Mesendoderm (in vitro differentiated cells): ENCODE results near the gene ZSCAN10.
A peak's percentile ranks its signal among the peaks of the same experiment; 100 is the strongest.

ENCODE experiments used
- DNase-seq: peaks from one replicate; pipeline ENCODE4 v3.0.0; 2013
- H2AK5ac ChIP-seq: 2 replicates; pipeline ENCODE4 v1.6.1; 2013; ENCODE audit warnings: low read length, inconsistent platforms
- H2BK120ac ChIP-seq: 2 replicates; pipeline ENCODE4 v1.6.1; 2013; ENCODE audit warnings: low read depth, mild to moderate bottlenecking, low read length, moderate library complexity, mixed read lengths
- H2BK15ac ChIP-seq: replicated peaks from 2 replicates; pipeline ENCODE4 v1.6.1; 2013; ENCODE audit warnings: low read depth, mild to moderate bottlenecking, moderate library complexity
- H2BK5ac ChIP-seq: 2 replicates; pipeline ENCODE4 v1.6.1; 2013; ENCODE audit warnings: low read length, inconsistent platforms
- H3K18ac ChIP-seq: 2 replicates; pipeline ENCODE4 v1.6.1; 2013; ENCODE audit warnings: mild to moderate bottlenecking, low read length, mixed read lengths
- H3K23ac ChIP-seq: one replicate; pipeline ENCODE4 v1.6.1; 2013; ENCODE audit warnings: low read length
- H3K27ac ChIP-seq: 2 replicates; pipeline ENCODE4 v1.5.1; 2013; ENCODE audit warnings: low read depth, mild to moderate bottlenecking, inconsistent platforms, low read length, moderate library complexity
- H3K27me3 ChIP-seq: 2 replicates; pipeline ENCODE4 v1.6.1; 2013; ENCODE audit warnings: low read length, control low read depth, mild to moderate bottlenecking, inconsistent platforms; ENCODE audit not compliant: insufficient read depth, poor library complexity
- H3K36me3 ChIP-seq: 2 replicates; pipeline ENCODE4 v1.6.1; 2013; ENCODE audit warnings: low read length, inconsistent platforms; ENCODE audit not compliant: control insufficient read depth, insufficient read depth
- H3K4ac ChIP-seq: one replicate; pipeline ENCODE4 v1.6.1; 2013; ENCODE audit warnings: low read depth, mild to moderate bottlenecking, low read length, moderate library complexity
- H3K4me1 ChIP-seq: 2 replicates; pipeline ENCODE4 v1.6.1; 2013; ENCODE audit warnings: low read depth, low read length, inconsistent platforms; ENCODE audit not compliant: control insufficient read depth
- H3K4me2 ChIP-seq: 2 replicates; pipeline ENCODE4 v1.6.1; 2013; ENCODE audit warnings: low read length
- H3K4me3 ChIP-seq: 2 replicates; pipeline ENCODE4 v1.5.1; 2013; ENCODE audit warnings: mild to moderate bottlenecking, low read length
- H3K56ac ChIP-seq: one replicate; pipeline ENCODE4 v1.6.1; 2013; ENCODE audit warnings: low read length
- H3K79me1 ChIP-seq: 2 replicates; pipeline ENCODE4 v1.6.1; 2013; ENCODE audit warnings: low read length, inconsistent platforms
- H3K79me2 ChIP-seq: 2 replicates; pipeline ENCODE4 v1.6.1; 2013; ENCODE audit warnings: mild to moderate bottlenecking, low read length; ENCODE audit not compliant: control insufficient read depth, insufficient read depth
- H3K9ac ChIP-seq: 2 replicates; pipeline ENCODE4 v1.6.1; 2013; ENCODE audit warnings: low read length, inconsistent platforms
- H4K5ac ChIP-seq: one replicate; pipeline ENCODE4 v1.6.1; 2013; ENCODE audit warnings: low read length
- H4K8ac ChIP-seq: one replicate; pipeline ENCODE4 v1.6.1; 2013; ENCODE audit warnings: low read depth, mild to moderate bottlenecking, control low read depth, low read length, moderate library complexity
- WGBS: extraction: QIAGEN DNeasy Blood & Tissue Kit; methylation state at CpG from one replicate; pipeline ENCODE4 v1.1.7; 2013; ENCODE audit warnings: low lambda C conversion rate, missing lambda C conversion rate; ENCODE audit not compliant: insufficient coverage; ENCODE audit errors: extremely low coverage; 5-methylcytosine and 5-hydroxymethylcytosine counted together

Gene ZSCAN10

GRCh38 chr16:3131755-3132377 lies 32.8 kb upstream of the ZSCAN10 start:
- WGBS = no CpG with 5 or more reads among the region's 12 CpGs
- peaks cover 2% of the 10 kb centered on the region for H3K4me1 ChIP-seq

GRCh38 chr16:3129137-3130131 lies 30.3 kb upstream of the ZSCAN10 start:
- H3K23ac ChIP-seq = no peak overlapping the region
- no peak overlapping the region for H3K27ac ChIP-seq
- H3K4ac ChIP-seq = no peak overlapping the region
- DNase-seq = peak; percentile 91
- H3K18ac ChIP-seq = no peak overlapping the region
- peak overlapping the region; percentile 30 for H3K9ac ChIP-seq
- no peak overlapping the region for H3K4me2 ChIP-seq
- peaks cover 11% of the 10 kb centered on the region for H3K79me2 ChIP-seq
- H2BK15ac ChIP-seq = no peak overlapping the region
- H3K4me1 ChIP-seq = peaks cover 2% of the 10 kb centered on the region
- H4K5ac ChIP-seq = no peak overlapping the region
- H2BK5ac ChIP-seq = no peak overlapping the region
- H3K4me3 ChIP-seq = no peak overlapping the region
- no peak overlapping the region for H2BK120ac ChIP-seq
- peak overlapping the region; percentile 11 for H3K56ac ChIP-seq
- no CpG with 5 or more reads among the region's 28 CpGs for WGBS
- H3K79me1 ChIP-seq = peaks cover 4% of the 10 kb centered on the region
- H2AK5ac ChIP-seq = no peak overlapping the region
- H3K36me3 ChIP-seq = peaks cover 2% of the 10 kb centered on the region
- no peak overlapping the region for H4K8ac ChIP-seq
- H3K27me3 ChIP-seq = no peaks in the 10 kb centered on the region

More at GRCh38 chr16:3131755-3132377, 32.8 kb upstream of the ZSCAN10 start:
- no peak overlapping the region for H2AK5ac ChIP-seq
- H3K4me2 ChIP-seq = no peak overlapping the region
- no peak overlapping the region for H3K4ac ChIP-seq
- peak; percentile 73 for DNase-seq
- no peak overlapping the region for H3K4me3 ChIP-seq
- H3K18ac ChIP-seq = no peak overlapping the region
- no peak overlapping the region for H3K56ac ChIP-seq
- H4K5ac ChIP-seq = no peak overlapping the region
- no peak overlapping the region for H2BK5ac ChIP-seq
- no peak overlapping the region for H3K23ac ChIP-seq
- H3K79me1 ChIP-seq = peaks cover 4% of the 10 kb centered on the region
- H3K79me2 ChIP-seq = peaks cover 13% of the 10 kb centered on the region
- peaks cover 2% of the 10 kb centered on the region for H3K36me3 ChIP-seq
- no peaks in the 10 kb centered on the region for H3K27me3 ChIP-seq
- no peak overlapping the region for H3K27ac ChIP-seq
- H2BK15ac ChIP-seq = no peak overlapping the region
- H4K8ac ChIP-seq = no peak overlapping the region
- H3K9ac ChIP-seq = no peak overlapping the region
- H2BK120ac ChIP-seq = no peak overlapping the region

DNA sequence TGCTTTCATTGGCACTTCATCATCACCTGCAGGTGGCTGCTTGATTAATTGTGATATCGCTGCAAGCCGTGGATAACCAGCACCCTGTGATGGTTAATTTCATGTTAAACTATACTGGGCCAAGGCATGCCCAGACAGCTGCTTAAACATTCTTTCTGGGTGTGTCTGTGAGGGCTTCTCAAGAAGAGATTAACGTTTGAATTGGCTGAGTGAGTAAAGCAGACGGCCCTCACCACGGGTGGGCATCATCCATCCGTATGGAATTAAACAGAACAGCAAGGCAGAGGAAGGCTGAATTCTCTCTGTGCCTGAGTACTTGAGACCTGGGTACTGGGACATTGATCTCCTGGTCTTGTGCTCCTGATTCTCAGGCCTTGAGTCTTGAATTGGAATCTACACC lies 28.7 kb upstream of the ZSCAN10 start:
- H3K23ac ChIP-seq = no peak overlapping the region
- H3K27ac ChIP-seq = no peak overlapping the region
- H3K4me3 ChIP-seq = no peak overlapping the region
- H2BK15ac ChIP-seq = no peak overlapping the region
- no peak for DNase-seq
- no peak overlapping the region for H3K56ac ChIP-seq
- H2BK5ac ChIP-seq = no peak overlapping the region
- H3K4ac ChIP-seq = no peak overlapping the region
- H3K9ac ChIP-seq = no peak overlapping the region
- H3K79me1 ChIP-seq = no peaks in the 10 kb centered on the region
- no peak overlapping the region for H4K8ac ChIP-seq
- H3K79me2 ChIP-seq = no peaks in the 10 kb centered on the region
- H2BK120ac ChIP-seq = no peak overlapping the region
- H3K18ac ChIP-seq = no peak overlapping the region
- no peak overlapping the region for H2AK5ac ChIP-seq
- H4K5ac ChIP-seq = no peak overlapping the region
- peaks cover 2% of the 10 kb centered on the region for H3K36me3 ChIP-seq
- WGBS = no CpG with 5 or more reads among the region's 6 CpGs
- no peak overlapping the region for H3K4me2 ChIP-seq
- no peaks in the 10 kb centered on the region for H3K27me3 ChIP-seq
- H3K4me1 ChIP-seq = no peaks in the 10 kb centered on the region

- Histone ChIP-seq H3K79me1 (no peaks in the 10 kb centered on the region), H3K27ac (no peak overlapping the region), H3K79me2 (no peaks in the 10 kb centered on the region), H2AK5ac (no peak overlapping the region), H3K27me3 (no peaks in the 10 kb centered on the region), H3K18ac (no peak overlapping the region), H3K56ac (peak overlapping the region; percentile 89), H3K4ac (no peak overlapping the region), H2BK15ac (no peak overlapping the region), H4K5ac (no peak overlapping the region), H3K9ac (peak overlapping the region; percentile 82), H2BK5ac (no peak overlapping the region), H3K23ac (peak overlapping the region; percentile 80), H3K36me3 (peaks cover 5% of the 10 kb centered on the region), H3K4me1 (no peaks in the 10 kb centered on the region), H2BK120ac (no peak overlapping the region), H4K8ac (no peak overlapping the region), H3K4me3 (peak overlapping the region; percentile 68), H3K4me2 (peak overlapping the region; percentile 100)
- DNase-seq = peak; percentile 98
- no CpG with 5 or more reads among the region's 72 CpGs for WGBS
Measured at GRCh38 chr16:3123986-3124886, 25.1 kb upstream of the ZSCAN10 start.

DNA sequence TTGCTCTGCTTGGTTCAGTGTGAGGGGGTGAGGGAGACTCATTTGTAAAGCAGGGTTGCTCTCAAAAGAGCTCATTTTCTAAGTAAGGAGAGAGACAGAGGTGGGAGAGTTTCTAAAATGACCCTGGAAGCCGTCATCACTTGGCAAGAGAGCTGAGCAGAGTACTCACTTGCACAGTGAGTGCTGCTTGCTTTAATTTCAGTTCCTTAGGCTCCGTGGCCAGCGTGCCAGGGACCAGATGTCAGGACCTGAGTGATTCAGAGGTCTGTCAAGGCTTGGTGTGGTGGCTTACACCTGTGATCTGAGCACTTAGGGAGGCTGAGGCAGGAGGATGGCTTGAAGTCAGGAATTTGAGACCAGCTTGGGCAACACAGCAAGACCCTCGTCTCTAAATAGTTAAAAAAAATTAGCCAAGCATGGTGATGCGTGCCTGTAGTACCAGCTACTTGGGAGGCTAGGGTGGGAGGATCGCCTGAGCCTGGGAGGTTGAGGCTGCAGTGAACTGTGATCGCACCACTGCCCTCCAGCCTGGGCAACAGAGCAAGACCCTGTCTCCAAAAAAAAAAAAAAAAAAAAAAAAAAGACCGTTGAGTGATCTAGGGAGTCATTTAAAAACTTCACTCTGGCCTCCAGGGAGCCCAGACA lies 24.0 kb upstream of the ZSCAN10 start:
- Histone ChIP-seq H3K4me1 (no peaks in the 10 kb centered on the region), H2BK5ac (no peak overlapping the region), H2BK15ac (no peak overlapping the region), H3K9ac (no peak overlapping the region), H3K27me3 (no peaks in the 10 kb centered on the region), H4K8ac (no peak overlapping the region), H2AK5ac (no peak overlapping the region), H3K79me1 (no peaks in the 10 kb centered on the region), H4K5ac (no peak overlapping the region), H3K4me3 (no peak overlapping the region), H3K79me2 (no peaks in the 10 kb centered on the region), H3K23ac (no peak overlapping the region), H3K18ac (no peak overlapping the region), H3K4ac (no peak overlapping the region), H3K27ac (no peak overlapping the region), H3K56ac (no peak overlapping the region), H3K4me2 (no peak overlapping the region), H2BK120ac (no peak overlapping the region), H3K36me3 (peaks cover 5% of the 10 kb centered on the region)
- WGBS = no CpG with 5 or more reads among the region's 8 CpGs
- DNase-seq = no peak
